CD4-positive, alpha-beta T cell treated with Interleukin-6 for 4 hours (primary cell): Measurements from ENCODE around the gene MNAT1.

Source experiments
- DNase-seq: peaks from one replicate; pipeline ENCODE4 v3.0.0-alpha.2; 2020; ENCODE audit warnings: mixed read lengths

MNAT1 gene

GRCh38 chr14:60971271-60971670, 236.7 kb downstream of the MNAT1 start:
- DNase-seq, result no peak

- DNase-seq, result no peak
Observed at GRCh38 chr14:60972295-60972694, 237.7 kb downstream of the MNAT1 start.

DNA sequence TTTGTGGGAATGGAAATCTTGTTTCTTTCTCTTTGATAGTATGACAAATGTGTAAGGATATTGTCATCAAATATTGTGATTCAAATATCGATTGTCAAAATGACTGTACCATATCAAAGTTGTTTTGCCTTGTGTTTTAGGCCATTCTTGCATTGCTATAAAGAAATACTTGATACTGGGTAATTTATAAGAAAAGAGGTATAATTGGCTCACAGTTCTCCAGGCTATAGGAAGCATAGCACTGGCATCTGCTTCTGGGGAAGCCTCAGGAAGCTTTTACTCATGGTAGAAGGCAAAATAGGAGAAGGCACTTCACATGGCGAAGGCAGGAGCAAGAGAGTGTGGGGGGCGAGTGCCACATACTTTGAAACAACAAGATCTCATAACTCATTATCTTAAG, 238.5 kb downstream of the MNAT1 start:
- DNase-seq, result no peak

DNA sequence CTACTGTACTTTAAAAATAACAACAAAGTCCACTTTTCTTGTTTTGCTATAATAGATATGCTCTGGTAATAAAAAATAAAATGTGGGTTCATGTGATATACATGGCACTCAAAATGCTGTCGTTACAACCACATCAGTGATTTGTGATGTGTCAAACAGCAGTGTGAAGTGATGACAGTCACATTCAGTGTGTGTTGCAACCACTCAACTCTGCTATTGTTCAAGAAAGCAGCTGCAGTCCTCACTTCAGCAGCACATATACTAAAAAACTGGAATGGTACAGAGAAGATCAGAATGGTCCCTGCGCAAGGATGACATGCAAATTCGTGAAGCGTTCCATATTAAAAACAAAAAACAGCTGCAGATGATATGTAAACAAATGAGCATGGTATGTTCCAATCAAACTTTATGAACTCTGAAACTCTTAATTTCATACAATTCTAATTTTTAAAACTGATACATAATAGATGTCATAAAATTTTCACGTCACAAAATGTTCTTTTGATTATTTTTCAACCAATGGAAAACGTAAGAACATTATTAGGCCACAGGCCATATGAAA, 239.6 kb downstream of the MNAT1 start:
- no peak for DNase-seq

- no peak for DNase-seq
Observed at GRCh38 chr14:60975551-60975950, 241.0 kb downstream of the MNAT1 start.

GRCh38 chr14:60977847-60978246, 243.3 kb downstream of the MNAT1 start:
- DNase-seq, result no peak

DNA sequence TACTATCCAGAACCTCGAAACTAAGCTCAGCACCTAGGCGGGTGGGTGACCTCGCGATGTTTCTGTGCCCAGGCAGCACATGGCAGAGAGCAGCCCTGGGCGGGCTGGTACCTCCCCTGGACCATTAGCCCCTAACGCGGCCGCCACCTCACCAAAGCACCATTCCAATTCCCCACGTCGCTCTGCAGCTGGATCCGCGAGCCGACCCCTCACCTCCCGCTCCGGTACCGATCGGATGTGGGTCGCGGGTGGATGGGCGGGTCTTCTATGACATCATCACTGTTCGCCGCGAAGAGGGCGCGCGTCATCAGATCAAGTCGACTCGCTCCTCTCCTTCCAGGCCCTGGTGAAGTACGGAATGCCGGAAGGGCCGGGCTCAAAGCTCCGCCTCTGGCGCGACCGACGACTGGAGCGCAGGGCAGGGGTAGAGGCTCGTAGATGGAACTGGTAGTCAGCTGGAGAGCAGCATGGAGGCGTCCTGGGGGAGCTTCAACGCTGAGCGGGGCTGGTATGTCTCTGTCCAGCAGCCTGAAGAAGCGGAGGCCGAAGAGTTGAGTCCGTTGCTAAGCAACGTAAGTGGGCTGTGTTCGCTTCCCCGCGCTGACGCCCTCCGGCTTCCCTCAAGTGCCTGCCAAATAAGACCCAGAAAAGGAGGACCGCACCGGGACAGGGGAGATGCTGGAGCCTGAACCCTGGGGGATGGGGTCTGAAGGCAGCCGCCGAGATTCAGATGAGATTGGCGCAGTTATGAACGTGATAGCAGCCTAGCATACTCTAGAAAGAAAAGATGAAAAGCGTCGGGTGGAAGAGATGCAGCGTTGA, 246.5 kb downstream of the MNAT1 start, which contains the start of the genes SLC38A6 and TRMT5:
Gene SLC38A6, plus strand, starts transcription at position 435 of the 822 bp plus-strand sequence. Its CDS starts 33 bp downstream, at position 468.
Gene TRMT5, minus strand, starts transcription at position 269 of the 822 bp plus-strand sequence. Its CDS starts 106 bp downstream, at position 163.
- peak; percentile 88 for DNase-seq

- no peak for DNase-seq
Observed at GRCh38 chr14:60981633-60982455, 247.3 kb downstream of the MNAT1 start.

DNA sequence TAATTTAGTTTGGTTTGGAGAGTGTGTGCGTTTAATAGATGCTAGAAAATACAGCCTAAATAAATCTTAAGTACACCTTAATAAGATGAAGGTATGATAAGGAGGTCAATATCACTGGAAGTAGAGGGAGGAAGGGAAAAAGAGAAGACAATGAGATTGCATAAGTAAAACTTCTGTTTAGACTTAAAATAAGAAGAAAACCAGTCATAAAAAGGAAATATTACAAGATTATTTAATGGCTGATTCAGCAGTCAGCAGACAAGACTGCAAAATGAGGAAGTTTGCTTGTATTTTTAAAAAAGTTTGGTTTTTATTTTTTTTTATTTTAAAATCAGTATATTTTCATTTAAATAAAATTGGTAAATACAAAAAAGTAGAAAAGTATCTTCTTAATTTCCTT, 249.6 kb downstream of the MNAT1 start:
- DNase-seq, result no peak

GRCh38 chr14:60986500-60986899, 251.9 kb downstream of the MNAT1 start:
- DNase-seq, result no peak

- DNase-seq, result no peak
Observed at GRCh38 chr14:60989599-60989998, 255.0 kb downstream of the MNAT1 start.

GRCh38 chr14:60998617-60999016, 264.1 kb downstream of the MNAT1 start:
- DNase-seq, result no peak

- DNase-seq, result no peak
Observed at GRCh38 chr14:60999536-60999935, 265.0 kb downstream of the MNAT1 start.

GRCh38 chr14:61003571-61003970, 269.0 kb downstream of the MNAT1 start:
- DNase-seq, result no peak

- DNase-seq, result no peak
Observed at GRCh38 chr14:61019537-61019936, 285.0 kb downstream of the MNAT1 start.
